ENCODE measurements around the gene HOXD12.

GRCh38 chr2:176076796-176077195 is 22.8 kb upstream of the HOXD12 start:
- no peak for TF ChIP-seq CTCF (optimal IDR thresholded peaks at IDR 0.05 in 1 of 3, IDR thresholded peaks at IDR 0.05 in 1 of 3, conservative IDR thresholded peaks at IDR 0.05 in 1 of 3; ENCODE audit: extremely low read depth in 1 of 3, insufficient read depth in 2 of 3, low read length in 3 of 3)
- no peak for TF ChIP-seq EZH2 (IDR thresholded peaks at IDR 0.05; ENCODE audit: low read length)

Measured in keratinocyte (primary cell).